K562 (cell line): ENCODE data around the gene VWA7. TPM values are rescaled to one million over a fixed set of nuclear protein-coding genes. Genes with fewer than 3 reads are reported as not detected.

ENCODE experiments used
- STAT5A ChIP-seq: IDR thresholded peaks from 2 replicates; pipeline ENCODE4 v1.6.1; 2012; ENCODE audit warnings: low read length, inconsistent platforms, borderline replicate concordance
- U2AF1 ChIP-seq: fragments of 200-400 bp; formaldehyde crosslinking; optimal IDR thresholded peaks from 2 replicates; pipeline ENCODE3; 2017; ENCODE audit warnings: mild to moderate bottlenecking, low read depth, low read length, moderate library complexity
- ZBTB8A ChIP-seq: fragments of 450-650 bp; IDR thresholded peaks from 2 replicates; pipeline ENCODE4 v1.6.1; 2018; ENCODE audit warnings: mild to moderate bottlenecking, moderate library complexity; ENCODE audit not compliant: partially characterized antibody
- ZNF41 ChIP-seq: fragments of 250-450 bp; sonication (Bioruptor Pico); conservative IDR thresholded peaks from 2 replicates; pipeline ENCODE4 v1.4.0; 2020; ENCODE audit warnings: mild to moderate bottlenecking
- polyA plus RNA-seq, 8 experiments: library from polyadenylated mRNA; depleted of rRNA in 4 of 8; stranded (reverse) in 5 of 8; unstranded in 3 of 8; fragments of >200 nt; fragmentation: Nextera tagmentation in 2 of 8; fragmentation: Illumina TruSeq in 1 of 8; extraction: Ambion mirVana in 2 of 8; extraction: Trizol in 1 of 8; gene quantifications; 2 replicates each; pipeline versions ENCODE4 v1.2.1 to v1.2.3, GENCODE V29; 2011 to 2014; ENCODE audit warnings: inconsistent platforms in 1 of 8, missing spikeins in 1 of 8
- total RNA-seq, 7 experiments: library from RNA; depleted of rRNA in 6 of 7; stranded (reverse); fragments of >200 nt in 6 of 7; fragmentation: Illumina TruSeq in 2 of 7; extraction: Trizol in 2 of 7; gene quantifications; 2 replicates each; pipeline versions ENCODE4 v1.2.1 to v1.2.3, GENCODE V29; 2011 to 2021; ENCODE audit warnings: low replicate concordance in 1 of 7
- TF ChIP-seq, protein P1 (sequence below), 2 experiments: fragments of 450-650 bp; IDR thresholded peaks; 2 replicates each; pipeline ENCODE4 v1.6.1; 2016; ENCODE audit warnings: mild to moderate bottlenecking in 2 of 2, borderline replicate concordance in 1 of 2, low read depth in 1 of 2, moderate library complexity in 1 of 2
- TF ChIP-seq, protein P2 (sequence below): fragments of 250-450 bp; sonication (Bioruptor Pico); IDR thresholded peaks from 2 replicates; pipeline ENCODE4 v1.6.1; 2021; ENCODE audit warnings: mild to moderate bottlenecking
- TF ChIP-seq, protein P3 (sequence below): fragments of 250-450 bp; sonication (Bioruptor Pico); IDR thresholded peaks from 2 replicates; pipeline ENCODE4 v1.5.0; 2022; ENCODE audit warnings: mild to moderate bottlenecking
- TF ChIP-seq, protein P4 (sequence below): fragments of 450-650 bp; IDR thresholded peaks from 2 replicates; pipeline ENCODE4 v1.6.1; 2017; ENCODE audit warnings: antibody characterized with exemption, mild to moderate bottlenecking
- TF ChIP-seq, protein P5 (sequence below): fragments of 450-650 bp; IDR thresholded peaks from one replicate; pipeline ENCODE4 v1.6.1; 2018; ENCODE audit warnings: mild to moderate bottlenecking, moderate library complexity; ENCODE audit not compliant: partially characterized antibody

The VWA7 gene
- total and polyA plus RNA-seq, 9 of the 15 experiments (the other 6 are each of a cell fraction or from before 2014, with no cell fraction given), result 0.18 to 2.9 (median 0.95) TPM

DNA sequence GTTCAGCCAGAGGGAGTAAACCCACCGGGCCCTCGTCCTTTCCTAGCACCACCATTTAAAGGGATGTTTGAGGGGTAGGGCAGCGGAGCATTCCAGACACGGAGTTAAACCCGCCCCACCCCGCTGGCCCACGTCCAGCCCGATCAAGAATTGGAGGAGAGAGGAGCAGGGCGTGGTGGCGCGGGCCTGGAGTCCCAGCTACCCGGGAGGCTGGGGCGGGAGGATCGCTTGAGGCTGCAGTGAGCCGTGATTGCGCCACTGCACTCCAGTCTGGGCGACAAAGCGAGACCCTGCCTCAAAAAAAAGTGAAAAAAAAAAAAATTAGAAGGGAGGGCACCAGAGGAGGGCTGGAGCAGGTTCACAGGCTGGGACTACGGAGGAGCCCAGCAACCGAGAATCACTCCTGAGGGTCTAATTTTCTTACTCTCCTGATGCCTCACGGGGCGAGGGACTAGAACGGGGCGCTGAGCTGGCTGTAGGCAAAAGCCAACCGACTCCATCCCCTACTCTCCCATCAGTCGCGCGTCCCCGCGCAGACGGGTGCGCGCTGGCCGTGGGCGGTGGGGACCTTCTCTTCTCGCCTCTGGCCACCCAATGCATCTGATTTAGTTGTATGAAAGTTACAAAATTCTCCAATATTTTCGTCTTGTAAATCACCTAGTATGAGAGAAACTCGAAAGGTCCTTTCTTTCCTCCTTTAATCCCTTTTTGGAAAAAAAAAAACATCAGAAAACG, 44.3 kb upstream of the VWA7 start (continued):
- TF ChIP-seq, protein P1, sequence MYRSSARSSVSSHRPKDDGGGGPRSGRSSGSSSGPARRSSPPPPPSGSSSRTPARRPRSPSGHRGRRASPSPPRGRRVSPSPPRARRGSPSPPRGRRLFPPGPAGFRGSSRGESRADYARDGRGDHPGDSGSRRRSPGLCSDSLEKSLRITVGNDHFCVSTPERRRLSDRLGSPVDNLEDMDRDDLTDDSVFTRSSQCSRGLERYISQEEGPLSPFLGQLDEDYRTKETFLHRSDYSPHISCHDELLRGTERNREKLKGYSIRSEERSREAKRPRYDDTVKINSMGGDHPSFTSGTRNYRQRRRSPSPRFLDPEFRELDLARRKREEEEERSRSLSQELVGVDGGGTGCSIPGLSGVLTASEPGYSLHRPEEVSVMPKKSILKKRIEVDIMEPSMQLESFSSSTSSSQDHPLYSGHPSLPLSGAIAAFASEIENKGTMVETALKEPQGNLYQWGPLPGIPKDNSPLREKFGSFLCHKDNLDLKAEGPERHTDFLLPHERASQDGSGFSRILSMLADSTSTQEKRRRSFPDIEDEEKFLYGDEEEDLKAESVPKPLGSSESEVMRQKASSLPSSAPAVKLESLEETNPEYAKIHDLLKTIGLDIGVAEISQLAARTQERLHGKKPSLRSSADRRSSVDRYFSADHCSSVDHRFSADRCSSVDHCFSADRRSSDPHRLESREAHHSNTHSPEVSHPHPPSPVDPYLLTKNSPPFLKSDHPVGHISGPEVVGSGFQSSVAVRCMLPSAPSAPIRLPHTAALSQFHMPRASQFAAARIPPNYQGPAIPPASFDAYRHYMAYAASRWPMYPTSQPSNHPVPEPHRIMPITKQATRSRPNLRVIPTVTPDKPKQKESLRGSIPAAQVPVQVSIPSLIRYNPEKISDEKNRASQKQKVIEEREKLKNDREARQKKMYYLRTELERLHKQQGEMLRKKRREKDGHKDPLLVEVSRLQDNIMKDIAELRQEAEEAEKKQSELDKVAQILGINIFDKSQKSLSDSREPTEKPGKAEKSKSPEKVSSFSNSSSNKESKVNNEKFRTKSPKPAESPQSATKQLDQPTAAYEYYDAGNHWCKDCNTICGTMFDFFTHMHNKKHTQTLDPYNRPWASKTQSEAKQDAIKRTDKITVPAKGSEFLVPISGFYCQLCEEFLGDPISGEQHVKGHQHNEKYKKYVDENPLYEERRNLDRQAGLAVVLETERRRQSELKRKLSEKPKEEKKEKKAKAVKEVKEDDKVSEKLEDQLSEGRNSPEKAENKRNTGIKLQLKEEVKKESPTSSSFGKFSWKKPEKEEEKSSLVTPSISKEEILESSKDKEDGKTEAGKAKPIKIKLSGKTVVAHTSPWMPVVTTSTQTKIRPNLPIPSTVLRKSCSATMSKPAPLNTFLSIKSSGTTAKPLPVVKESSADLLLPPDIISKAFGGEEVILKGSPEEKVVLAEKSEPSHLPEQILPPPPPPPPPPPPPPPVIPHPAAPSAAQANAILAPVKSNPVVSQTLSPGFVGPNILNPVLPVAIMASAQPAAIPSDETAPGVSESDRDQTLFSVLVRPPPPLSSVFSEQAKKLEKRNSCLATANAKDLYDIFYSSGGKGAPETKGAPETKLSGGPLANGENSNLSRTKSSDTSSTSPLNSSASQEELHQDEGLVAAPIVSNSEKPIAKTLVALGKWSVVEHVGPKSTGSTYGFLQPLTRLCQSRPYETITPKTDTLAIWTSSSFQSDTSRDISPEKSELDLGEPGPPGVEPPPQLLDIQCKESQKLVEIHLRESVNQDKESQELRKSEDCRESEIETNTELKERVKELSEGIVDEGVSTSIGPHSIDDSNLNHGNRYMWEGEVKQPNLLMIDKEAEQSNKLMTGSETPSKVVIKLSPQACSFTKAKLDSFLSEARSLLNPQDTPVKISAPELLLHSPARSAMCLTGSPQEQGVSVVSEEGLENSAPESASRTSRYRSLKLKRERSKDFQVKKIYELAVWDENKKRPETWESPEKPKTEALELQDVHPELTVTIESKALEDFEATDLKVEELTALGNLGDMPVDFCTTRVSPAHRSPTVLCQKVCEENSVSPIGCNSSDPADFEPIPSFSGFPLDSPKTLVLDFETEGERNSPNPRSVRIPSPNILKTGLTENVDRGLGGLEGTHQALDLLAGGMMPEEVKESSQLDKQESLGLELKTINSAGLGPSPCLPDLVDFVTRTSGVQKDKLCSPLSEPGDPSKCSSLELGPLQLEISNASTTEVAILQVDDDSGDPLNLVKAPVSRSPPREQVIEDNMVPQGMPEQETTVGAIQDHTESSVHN (IDR thresholded peaks at IDR 0.05; ENCODE audit: borderline replicate concordance in 1 of 2, low read depth in 1 of 2), result no peak
- no peak for TF ChIP-seq STAT5A
- no peak for TF ChIP-seq ZNF41 (CRISPR knock-in tag)
- TF ChIP-seq ZBTB8A, result no peak
- TF ChIP-seq, protein P2, sequence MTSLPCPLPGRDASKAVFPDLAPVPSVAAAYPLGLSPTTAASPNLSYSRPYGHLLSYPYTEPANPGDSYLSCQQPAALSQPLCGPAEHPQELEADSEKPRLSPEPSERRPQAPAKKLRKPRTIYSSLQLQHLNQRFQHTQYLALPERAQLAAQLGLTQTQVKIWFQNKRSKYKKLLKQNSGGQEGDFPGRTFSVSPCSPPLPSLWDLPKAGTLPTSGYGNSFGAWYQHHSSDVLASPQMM (CRISPR knock-in tag), result no peak
- TF ChIP-seq, protein P3, sequence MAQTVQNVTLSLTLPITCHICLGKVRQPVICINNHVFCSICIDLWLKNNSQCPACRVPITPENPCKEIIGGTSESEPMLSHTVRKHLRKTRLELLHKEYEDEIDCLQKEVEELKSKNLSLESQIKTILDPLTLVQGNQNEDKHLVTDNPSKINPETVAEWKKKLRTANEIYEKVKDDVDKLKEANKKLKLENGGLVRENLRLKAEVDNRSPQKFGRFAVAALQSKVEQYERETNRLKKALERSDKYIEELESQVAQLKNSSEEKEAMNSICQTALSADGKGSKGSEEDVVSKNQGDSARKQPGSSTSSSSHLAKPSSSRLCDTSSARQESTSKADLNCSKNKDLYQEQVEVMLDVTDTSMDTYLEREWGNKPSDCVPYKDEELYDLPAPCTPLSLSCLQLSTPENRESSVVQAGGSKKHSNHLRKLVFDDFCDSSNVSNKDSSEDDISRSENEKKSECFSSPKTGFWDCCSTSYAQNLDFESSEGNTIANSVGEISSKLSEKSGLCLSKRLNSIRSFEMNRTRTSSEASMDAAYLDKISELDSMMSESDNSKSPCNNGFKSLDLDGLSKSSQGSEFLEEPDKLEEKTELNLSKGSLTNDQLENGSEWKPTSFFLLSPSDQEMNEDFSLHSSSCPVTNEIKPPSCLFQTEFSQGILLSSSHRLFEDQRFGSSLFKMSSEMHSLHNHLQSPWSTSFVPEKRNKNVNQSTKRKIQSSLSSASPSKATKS (CRISPR knock-in tag), result no peak
- TF ChIP-seq, protein P4, sequence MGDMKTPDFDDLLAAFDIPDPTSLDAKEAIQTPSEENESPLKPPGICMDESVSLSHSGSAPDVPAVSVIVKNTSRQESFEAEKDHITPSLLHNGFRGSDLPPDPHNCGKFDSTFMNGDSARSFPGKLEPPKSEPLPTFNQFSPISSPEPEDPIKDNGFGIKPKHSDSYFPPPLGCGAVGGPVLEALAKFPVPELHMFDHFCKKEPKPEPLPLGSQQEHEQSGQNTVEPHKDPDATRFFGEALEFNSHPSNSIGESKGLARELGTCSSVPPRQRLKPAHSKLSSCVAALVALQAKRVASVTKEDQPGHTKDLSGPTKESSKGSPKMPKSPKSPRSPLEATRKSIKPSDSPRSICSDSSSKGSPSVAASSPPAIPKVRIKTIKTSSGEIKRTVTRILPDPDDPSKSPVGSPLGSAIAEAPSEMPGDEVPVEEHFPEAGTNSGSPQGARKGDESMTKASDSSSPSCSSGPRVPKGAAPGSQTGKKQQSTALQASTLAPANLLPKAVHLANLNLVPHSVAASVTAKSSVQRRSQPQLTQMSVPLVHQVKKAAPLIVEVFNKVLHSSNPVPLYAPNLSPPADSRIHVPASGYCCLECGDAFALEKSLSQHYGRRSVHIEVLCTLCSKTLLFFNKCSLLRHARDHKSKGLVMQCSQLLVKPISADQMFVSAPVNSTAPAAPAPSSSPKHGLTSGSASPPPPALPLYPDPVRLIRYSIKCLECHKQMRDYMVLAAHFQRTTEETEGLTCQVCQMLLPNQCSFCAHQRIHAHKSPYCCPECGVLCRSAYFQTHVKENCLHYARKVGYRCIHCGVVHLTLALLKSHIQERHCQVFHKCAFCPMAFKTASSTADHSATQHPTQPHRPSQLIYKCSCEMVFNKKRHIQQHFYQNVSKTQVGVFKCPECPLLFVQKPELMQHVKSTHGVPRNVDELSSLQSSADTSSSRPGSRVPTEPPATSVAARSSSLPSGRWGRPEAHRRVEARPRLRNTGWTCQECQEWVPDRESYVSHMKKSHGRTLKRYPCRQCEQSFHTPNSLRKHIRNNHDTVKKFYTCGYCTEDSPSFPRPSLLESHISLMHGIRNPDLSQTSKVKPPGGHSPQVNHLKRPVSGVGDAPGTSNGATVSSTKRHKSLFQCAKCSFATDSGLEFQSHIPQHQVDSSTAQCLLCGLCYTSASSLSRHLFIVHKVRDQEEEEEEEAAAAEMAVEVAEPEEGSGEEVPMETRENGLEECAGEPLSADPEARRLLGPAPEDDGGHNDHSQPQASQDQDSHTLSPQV, result no peak
- no peak for TF ChIP-seq U2AF1
- TF ChIP-seq, protein P5, sequence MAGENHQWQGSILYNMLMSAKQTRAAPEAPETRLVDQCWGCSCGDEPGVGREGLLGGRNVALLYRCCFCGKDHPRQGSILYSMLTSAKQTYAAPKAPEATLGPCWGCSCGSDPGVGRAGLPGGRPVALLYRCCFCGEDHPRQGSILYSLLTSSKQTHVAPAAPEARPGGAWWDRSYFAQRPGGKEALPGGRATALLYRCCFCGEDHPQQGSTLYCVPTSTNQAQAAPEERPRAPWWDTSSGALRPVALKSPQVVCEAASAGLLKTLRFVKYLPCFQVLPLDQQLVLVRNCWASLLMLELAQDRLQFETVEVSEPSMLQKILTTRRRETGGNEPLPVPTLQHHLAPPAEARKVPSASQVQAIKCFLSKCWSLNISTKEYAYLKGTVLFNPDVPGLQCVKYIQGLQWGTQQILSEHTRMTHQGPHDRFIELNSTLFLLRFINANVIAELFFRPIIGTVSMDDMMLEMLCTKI, result no peak
